VCaP (cell line): ENCODE measurements around the gene MLLT6.

ENCODE experiments used
- H3K27ac ChIP-seq: fragments of 450-650 bp; 2 replicates; pipeline ENCODE4 v1.5.1; 2017
- TF ChIP-seq, protein P1 (sequence below): fragments of 450-650 bp; conservative IDR thresholded peaks from 2 replicates; pipeline ENCODE4 v1.5.1; 2017; ENCODE audit warnings: mild to moderate bottlenecking, moderate library complexity

Gene MLLT6

DNA sequence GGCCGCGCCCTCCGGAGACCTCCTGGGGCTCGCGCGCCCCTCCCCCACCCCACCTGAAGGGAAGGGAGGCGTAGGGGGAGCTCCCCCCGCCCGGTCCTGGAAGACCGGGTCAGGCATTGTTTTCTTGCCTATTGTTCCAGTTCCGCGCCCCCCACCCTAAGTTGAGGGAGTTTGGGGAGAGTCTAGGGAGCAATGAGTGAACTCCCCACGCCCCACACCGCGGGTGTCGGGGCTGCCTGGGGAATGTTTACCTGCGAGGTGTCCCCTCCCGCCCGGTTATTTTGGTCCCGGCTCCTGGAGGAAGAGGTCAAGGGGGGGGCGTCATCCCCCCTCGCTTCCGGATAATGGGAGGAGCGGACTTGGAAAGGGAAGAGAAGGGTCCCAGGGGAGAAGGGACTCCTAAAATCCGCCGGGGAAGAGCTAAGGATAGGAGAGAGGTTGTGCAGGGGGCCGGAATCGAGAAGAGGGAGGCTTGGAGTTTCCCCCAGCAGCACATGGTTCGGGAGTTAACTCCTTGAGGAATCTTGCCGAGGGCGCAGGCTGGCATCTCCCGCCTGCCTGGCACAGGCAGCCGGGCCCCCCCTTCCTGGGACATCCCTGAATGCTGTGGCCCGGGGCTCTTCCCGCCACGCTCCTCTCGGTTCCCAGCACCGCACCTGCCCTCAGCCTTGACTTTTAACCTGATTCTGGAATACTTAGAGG is 881 bp downstream of the MLLT6 start:
- TF ChIP-seq, protein P1, sequence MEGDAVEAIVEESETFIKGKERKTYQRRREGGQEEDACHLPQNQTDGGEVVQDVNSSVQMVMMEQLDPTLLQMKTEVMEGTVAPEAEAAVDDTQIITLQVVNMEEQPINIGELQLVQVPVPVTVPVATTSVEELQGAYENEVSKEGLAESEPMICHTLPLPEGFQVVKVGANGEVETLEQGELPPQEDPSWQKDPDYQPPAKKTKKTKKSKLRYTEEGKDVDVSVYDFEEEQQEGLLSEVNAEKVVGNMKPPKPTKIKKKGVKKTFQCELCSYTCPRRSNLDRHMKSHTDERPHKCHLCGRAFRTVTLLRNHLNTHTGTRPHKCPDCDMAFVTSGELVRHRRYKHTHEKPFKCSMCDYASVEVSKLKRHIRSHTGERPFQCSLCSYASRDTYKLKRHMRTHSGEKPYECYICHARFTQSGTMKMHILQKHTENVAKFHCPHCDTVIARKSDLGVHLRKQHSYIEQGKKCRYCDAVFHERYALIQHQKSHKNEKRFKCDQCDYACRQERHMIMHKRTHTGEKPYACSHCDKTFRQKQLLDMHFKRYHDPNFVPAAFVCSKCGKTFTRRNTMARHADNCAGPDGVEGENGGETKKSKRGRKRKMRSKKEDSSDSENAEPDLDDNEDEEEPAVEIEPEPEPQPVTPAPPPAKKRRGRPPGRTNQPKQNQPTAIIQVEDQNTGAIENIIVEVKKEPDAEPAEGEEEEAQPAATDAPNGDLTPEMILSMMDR = no peak
- H3K27ac ChIP-seq = peak overlapping the region; percentile 94

DNA sequence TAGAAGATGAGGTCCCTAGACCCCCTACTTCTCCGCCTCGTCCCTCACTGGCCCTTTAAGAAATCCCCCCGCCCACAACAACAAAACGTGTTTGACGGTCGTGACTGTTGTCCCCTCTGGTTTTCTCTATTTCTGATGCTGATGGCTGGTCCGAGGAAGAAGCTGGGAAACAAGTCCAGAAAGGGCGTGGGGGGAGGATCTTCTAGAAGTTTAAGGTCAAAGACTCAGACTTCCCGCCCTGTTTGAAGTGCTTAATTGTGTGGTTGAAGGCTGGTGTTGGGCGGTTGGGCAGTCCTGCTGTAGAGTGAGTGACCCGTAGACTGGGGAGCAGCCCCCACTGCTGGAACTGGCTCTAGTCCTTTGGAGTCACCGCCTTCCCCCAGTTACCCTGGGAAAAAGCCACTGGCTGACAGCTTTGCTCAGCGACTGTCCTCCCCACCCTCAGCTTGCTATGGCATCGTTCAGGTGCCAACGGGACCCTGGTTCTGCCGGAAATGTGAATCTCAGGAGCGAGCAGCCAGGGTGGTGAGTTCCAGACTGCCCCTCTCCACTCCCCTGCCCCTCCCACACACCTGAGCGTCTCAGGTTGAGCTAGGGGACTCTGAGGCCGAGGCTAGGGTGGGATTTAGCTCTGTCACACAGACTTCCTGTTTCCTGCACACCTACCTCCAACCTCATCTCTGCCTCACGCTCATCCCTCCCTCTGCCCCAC is 1.6 kb downstream of the MLLT6 start:
- peak overlapping the region; percentile 94 for H3K27ac ChIP-seq
- TF ChIP-seq, protein P1 = no peak

DNA sequence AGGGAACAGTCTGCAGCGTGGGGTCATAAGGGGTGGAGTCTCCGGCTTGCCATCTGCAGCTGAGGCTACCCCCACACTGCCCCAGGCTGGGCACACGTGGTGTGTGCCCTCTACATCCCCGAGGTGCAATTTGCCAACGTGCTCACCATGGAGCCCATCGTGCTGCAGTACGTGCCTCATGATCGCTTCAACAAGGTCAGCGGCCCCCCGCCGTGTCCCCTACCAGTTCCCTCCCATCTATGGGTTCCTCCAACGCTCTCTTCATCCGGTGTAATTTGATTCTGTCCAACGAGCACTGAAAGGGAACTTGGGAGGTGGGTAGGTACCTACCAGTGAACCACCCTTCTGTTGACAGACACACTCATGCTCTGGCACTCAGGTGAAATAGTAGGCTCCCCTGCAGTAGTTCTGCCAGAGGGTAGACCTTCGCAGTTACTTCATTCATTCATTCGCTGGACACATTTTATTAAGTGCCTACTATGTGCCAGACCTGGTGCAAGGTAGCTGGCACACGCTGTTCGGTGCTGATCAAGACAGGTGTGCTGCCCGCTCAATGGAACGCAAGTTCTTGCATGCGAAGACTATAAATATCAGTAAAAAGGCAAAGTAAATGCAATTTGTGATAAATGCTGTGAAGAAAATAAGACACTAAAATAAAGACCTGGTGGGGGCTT is 2.7 kb downstream of the MLLT6 start:
- no peak overlapping the region for H3K27ac ChIP-seq
- TF ChIP-seq, protein P1 = no peak

DNA sequence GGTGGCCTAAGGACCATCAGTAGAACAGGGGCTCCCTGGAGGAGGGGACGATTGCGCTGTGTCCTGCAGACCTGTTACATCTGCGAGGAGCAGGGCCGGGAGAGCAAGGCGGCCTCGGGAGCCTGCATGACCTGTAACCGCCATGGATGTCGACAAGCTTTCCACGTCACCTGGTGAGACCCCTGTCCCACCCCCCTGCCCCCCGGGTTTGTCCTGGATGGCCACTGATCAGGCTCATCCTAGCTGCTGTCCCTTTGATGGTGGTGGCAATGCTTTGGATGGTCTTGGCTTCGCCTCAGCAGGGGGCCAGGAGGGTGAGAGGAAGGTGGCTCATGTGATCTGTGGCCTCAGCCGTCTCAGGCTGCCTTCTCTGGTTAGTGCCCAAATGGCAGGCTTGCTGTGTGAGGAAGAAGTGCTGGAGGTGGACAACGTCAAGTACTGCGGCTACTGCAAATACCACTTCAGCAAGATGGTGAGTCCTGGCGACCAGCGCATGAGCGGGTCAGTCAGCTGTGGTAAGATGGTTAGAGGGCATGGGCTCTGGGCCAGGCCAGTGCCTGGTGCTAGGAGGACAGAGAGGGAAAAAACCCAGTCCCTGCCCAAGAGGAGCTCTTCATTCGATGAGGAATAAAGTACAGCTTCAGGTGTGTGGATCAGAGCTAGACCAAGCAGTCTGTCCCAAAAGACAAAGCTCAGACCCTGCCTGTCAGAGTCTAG is 4.2 kb downstream of the MLLT6 start:
- TF ChIP-seq, protein P1 = no peak
- no peak overlapping the region for H3K27ac ChIP-seq

DNA sequence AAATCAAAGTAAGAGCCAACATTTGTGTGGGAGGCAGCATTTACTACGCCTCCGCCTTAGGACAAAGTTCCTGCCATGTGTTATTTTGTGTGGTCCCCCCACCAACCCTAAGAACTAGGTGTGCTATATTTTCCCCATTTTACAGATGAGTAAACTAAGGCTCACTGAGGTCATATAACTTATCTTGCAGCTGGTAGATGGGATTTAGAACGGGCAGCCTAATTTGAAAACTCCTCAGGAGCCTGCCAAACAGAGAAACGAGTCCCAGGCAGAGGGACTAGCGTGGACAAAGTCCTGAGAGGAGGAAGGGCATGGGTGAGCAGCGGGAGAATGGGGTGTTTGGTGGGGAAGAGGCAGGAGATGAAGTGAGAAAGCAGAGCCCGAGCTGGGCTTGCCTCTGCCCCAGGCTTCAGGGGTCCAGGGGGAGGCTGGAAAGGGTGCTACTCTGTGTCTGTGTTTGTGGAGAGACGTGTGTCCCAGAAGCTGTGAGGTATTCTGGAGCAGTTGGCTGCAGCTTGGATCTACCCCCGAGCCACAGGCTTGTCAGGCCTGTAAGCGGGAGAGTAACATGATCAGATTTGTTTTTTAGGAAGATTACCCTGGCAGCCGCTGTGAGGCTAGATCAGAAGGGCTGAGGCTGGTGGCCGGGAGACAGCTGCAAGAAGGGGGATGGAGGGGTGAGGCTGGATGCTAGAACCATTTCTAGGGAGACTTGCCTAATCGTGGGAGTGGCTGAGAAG is 5.0 kb downstream of the MLLT6 start:
- TF ChIP-seq, protein P1 = no peak
- no peak overlapping the region for H3K27ac ChIP-seq

DNA sequence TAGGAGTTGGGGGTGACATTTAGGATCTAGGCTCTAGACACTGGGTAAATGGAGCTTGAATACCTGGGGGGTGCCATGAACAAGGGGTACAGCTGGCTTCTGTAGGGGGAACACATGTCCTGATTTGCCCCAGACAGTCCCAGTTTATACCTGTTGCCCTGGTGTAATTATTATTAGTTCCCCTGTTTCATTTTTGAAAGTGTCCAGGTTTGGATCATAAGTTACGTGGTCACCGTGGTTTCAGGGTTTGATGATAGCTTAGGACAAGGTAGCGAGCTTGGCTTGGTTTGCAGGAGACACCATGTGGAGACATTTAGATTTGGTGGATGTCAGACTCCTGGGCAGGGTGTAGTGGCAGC is 5.5 kb downstream of the MLLT6 start:
- TF ChIP-seq, protein P1 = no peak

More for the DNA sequence above, 5.5 kb downstream of the MLLT6 start:
- H3K27ac ChIP-seq = no peak overlapping the region
